ENCODE results near the gene EEFSEC. TPM values are rescaled to one million over a fixed set of nuclear protein-coding genes. Genes with fewer than 3 reads are reported as not detected.

The EEFSEC gene
- polyA plus RNA-seq, 1 donor from 2014 or later: 4.6 TPM

DNA sequence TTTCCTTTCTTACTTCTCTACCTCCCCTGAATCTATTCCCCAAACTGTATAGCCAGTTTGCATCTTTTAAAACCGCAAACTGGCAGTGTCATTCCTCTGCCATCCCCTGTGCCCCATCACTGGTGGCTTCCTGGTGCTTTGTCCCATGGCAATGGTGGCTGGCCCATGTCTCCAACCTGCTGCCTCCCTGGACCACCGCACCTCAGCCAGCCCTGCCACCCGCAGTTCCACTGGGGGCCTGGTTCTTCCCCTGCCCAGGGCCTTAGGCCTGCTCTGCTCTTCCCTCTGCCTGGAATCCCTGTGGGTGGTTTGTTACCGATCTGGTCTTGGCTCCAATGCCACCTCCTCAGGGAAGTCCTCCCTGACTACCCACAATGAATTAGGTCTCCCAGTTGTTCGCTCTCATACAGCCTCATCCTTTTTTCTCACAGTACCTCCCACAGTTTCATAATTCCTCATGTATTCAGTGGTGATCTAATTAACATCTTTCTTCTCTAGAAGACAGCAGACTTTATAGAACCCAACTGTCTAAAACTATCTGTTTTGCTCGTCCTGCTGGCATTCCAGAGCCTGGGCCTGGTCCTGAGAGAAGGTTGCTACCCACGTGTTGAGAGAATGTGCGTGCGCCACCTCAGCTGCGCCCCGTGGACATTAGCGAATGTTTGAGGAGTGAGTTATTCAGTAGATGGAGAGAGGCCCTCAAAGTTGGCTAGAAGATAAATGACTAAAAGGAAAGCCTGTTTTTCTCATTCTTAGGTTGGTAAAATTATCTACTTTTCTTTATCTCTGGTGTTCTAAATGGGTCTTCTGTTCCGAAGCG lies 183.3 kb downstream of the EEFSEC start:
- H3K27me3 ChIP-seq (ENCODE audit: insufficient read depth, low read depth, low read length): no peaks in the 10 kb centered on the region
- no peak for TF ChIP-seq SMC3 (conservative IDR thresholded peaks at IDR 0.05; ENCODE audit: poor library complexity)
- H2AFZ ChIP-seq (ENCODE audit: low read depth, low read length): no peak overlapping the region
- H3K9ac ChIP-seq (ENCODE audit: low read length): no peak overlapping the region
- no peaks in the 10 kb centered on the region for H3K36me3 ChIP-seq (ENCODE audit: insufficient read depth, low read length)
- no peak overlapping the region for H3K4me3 ChIP-seq (ENCODE audit: low read length)
- H3K27ac ChIP-seq (ENCODE audit: low read length): no peak overlapping the region
- no peaks in the 10 kb centered on the region for H3K79me2 ChIP-seq (replicated peaks; ENCODE audit: insufficient read depth, low read length)
- H3K4me2 ChIP-seq (ENCODE audit: low read length): no peak overlapping the region
- no peaks in the 10 kb centered on the region for H3K9me3 ChIP-seq (ENCODE audit: low read length)
- no peaks in the 10 kb centered on the region for H4K20me1 ChIP-seq (ENCODE audit: insufficient read depth)
- no peaks in the 10 kb centered on the region for H3K9me2 ChIP-seq (ENCODE audit: insufficient read depth, low read length)
- no peaks in the 10 kb centered on the region for H3F3A ChIP-seq (ENCODE audit: insufficient read depth, low read length, poor library complexity, severe bottlenecking)

DNA sequence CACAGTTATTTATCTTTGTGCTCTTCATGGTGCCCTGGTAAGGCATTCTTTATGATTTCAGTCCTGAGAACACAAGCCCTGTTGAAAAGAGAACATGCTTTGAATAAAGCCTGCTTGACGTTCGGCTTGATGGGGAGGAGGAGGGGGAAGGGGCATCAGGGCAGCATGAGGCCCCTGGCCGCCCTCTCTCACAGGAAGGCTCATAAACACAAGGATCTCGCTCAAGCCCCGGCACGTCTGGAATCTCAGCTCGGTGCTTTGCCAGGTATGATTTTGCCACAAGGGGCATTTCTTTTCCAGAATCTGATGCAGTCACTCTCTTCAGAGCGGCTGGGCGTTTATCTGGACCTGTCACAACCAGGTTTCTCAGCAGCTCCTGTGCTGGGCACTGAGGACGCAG lies 184.0 kb downstream of the EEFSEC start:
- H3K27ac ChIP-seq (ENCODE audit: low read length): no peak overlapping the region
- no peak overlapping the region for H3K4me2 ChIP-seq (ENCODE audit: low read length)
- no peak overlapping the region for H3K4me3 ChIP-seq (ENCODE audit: low read length)
- no peaks in the 10 kb centered on the region for H4K20me1 ChIP-seq (ENCODE audit: insufficient read depth)
- no peaks in the 10 kb centered on the region for H3K9me2 ChIP-seq (ENCODE audit: insufficient read depth, low read length)
- H3K79me2 ChIP-seq (replicated peaks; ENCODE audit: insufficient read depth, low read length): no peaks in the 10 kb centered on the region
- no peaks in the 10 kb centered on the region for H3K36me3 ChIP-seq (ENCODE audit: insufficient read depth, low read length)
- no peaks in the 10 kb centered on the region for H3K27me3 ChIP-seq (ENCODE audit: insufficient read depth, low read depth, low read length)
- H3K9me3 ChIP-seq (ENCODE audit: low read length): no peaks in the 10 kb centered on the region
- H2AFZ ChIP-seq (ENCODE audit: low read depth, low read length): no peak overlapping the region
- TF ChIP-seq RAD21 (conservative IDR thresholded peaks at IDR 0.05): no peak
- TF ChIP-seq EP300 (conservative IDR thresholded peaks at IDR 0.05; ENCODE audit: poor library complexity, severe bottlenecking): no peak
- TF ChIP-seq, protein P1, sequence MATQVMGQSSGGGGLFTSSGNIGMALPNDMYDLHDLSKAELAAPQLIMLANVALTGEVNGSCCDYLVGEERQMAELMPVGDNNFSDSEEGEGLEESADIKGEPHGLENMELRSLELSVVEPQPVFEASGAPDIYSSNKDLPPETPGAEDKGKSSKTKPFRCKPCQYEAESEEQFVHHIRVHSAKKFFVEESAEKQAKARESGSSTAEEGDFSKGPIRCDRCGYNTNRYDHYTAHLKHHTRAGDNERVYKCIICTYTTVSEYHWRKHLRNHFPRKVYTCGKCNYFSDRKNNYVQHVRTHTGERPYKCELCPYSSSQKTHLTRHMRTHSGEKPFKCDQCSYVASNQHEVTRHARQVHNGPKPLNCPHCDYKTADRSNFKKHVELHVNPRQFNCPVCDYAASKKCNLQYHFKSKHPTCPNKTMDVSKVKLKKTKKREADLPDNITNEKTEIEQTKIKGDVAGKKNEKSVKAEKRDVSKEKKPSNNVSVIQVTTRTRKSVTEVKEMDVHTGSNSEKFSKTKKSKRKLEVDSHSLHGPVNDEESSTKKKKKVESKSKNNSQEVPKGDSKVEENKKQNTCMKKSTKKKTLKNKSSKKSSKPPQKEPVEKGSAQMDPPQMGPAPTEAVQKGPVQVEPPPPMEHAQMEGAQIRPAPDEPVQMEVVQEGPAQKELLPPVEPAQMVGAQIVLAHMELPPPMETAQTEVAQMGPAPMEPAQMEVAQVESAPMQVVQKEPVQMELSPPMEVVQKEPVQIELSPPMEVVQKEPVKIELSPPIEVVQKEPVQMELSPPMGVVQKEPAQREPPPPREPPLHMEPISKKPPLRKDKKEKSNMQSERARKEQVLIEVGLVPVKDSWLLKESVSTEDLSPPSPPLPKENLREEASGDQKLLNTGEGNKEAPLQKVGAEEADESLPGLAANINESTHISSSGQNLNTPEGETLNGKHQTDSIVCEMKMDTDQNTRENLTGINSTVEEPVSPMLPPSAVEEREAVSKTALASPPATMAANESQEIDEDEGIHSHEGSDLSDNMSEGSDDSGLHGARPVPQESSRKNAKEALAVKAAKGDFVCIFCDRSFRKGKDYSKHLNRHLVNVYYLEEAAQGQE (IDR thresholded peaks at IDR 0.05; ENCODE audit: borderline replicate concordance): no peak
- no peak for TF ChIP-seq POLR2AphosphoS5 (IDR thresholded peaks at IDR 0.05)
- no peak for TF ChIP-seq EZH2 (IDR thresholded peaks at IDR 0.05; ENCODE audit: borderline replicate concordance, insufficient read depth, low read length, poor library complexity, severe bottlenecking)
- no peak for TF ChIP-seq SMC3 (conservative IDR thresholded peaks at IDR 0.05; ENCODE audit: poor library complexity)
- TF ChIP-seq TAF1 (IDR thresholded peaks at IDR 0.05; ENCODE audit: low read depth): no peak
- TF ChIP-seq, protein P2, sequence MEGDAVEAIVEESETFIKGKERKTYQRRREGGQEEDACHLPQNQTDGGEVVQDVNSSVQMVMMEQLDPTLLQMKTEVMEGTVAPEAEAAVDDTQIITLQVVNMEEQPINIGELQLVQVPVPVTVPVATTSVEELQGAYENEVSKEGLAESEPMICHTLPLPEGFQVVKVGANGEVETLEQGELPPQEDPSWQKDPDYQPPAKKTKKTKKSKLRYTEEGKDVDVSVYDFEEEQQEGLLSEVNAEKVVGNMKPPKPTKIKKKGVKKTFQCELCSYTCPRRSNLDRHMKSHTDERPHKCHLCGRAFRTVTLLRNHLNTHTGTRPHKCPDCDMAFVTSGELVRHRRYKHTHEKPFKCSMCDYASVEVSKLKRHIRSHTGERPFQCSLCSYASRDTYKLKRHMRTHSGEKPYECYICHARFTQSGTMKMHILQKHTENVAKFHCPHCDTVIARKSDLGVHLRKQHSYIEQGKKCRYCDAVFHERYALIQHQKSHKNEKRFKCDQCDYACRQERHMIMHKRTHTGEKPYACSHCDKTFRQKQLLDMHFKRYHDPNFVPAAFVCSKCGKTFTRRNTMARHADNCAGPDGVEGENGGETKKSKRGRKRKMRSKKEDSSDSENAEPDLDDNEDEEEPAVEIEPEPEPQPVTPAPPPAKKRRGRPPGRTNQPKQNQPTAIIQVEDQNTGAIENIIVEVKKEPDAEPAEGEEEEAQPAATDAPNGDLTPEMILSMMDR (IDR thresholded peaks at IDR 0.05; ENCODE audit: poor library complexity, severe bottlenecking): no peak
- TF ChIP-seq MXI1 (conservative IDR thresholded peaks at IDR 0.05; ENCODE audit: poor library complexity, severe bottlenecking): no peak
- no peak overlapping the region for H3K9ac ChIP-seq (ENCODE audit: low read length)
- H3F3A ChIP-seq (ENCODE audit: insufficient read depth, low read length, poor library complexity, severe bottlenecking): no peaks in the 10 kb centered on the region

Data from neural cell (in vitro differentiated cells).